ENCODE measurements around the gene CST1.
"Not testable (repeated sequence)": the region's sequence is repeated elsewhere in the genome, so short reads cannot be mapped to it uniquely, and the experiment has no call there.

The CST1 gene

DNA sequence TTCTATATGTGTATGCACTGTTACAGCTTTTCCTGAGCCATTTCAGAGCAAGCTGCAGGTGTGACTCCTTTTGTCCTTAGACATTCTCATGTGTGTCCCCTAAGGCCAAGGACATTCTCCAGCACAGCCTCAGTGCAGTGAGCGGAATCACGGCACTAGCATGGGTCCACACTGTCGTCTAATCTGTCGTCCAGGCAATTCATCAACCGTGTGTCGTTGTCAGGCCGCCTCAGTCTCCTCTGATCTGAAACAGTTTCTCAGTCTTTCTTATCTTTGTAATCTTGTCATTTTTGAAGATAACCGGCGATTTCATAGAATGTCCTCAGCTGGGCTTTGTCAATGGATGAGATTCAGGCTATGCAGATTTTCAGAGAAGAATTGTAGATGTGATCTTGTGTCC is 31.4 kb downstream of the CST1 start:
- not testable (repeated sequence) for H3K4me1 ChIP-seq (ENCODE audit: control insufficient read depth in 2 of 2, insufficient read depth in 2 of 2, low read length in 2 of 2)

DNA sequence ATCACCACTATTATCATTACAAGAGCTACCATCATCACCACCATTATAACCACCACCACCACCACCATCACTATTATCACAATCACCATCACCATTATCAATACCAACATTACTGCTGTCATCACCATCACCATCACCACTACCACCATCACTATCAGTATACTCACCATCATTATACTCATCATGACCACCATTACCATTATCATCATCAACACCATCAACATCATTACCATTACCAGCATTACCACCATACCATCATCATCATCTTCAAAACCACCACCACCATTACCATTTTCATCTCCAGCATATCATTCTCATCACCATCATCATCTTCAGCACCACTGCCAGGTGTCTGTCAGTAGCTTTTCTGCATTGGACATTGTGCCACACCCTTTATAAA is 39.0 kb downstream of the CST1 start:
- not testable (repeated sequence) for H3K36me3 ChIP-seq (ENCODE audit: control insufficient read depth in 2 of 2, insufficient read depth in 2 of 2, low read length in 2 of 2); H3K9ac ChIP-seq (ENCODE audit: low read depth in 1 of 2, low read length in 2 of 2); H3K4me1 ChIP-seq (ENCODE audit: control insufficient read depth in 2 of 2, insufficient read depth in 2 of 2, low read length in 2 of 2); H3K27me3 ChIP-seq (ENCODE audit: control insufficient read depth in 2 of 2, insufficient read depth in 2 of 2, low read length in 2 of 2); H3K4me3 ChIP-seq (ENCODE audit: low read length in 2 of 2); H3K9me3 ChIP-seq (ENCODE audit: control insufficient read depth in 2 of 2, low read length in 2 of 2); H3K27ac ChIP-seq (ENCODE audit: low read depth in 2 of 2, low read length in 2 of 2)

More for the DNA sequence above, 31.4 kb downstream of the CST1 start:
- not testable (repeated sequence) for H3K27me3 ChIP-seq (ENCODE audit: control insufficient read depth in 2 of 2, insufficient read depth in 2 of 2, low read length in 2 of 2); H3K4me3 ChIP-seq (ENCODE audit: low read length in 2 of 2); H3K27ac ChIP-seq (ENCODE audit: low read depth in 2 of 2, low read length in 2 of 2); H3K9me3 ChIP-seq (ENCODE audit: control insufficient read depth in 2 of 2, low read length in 2 of 2); H3K36me3 ChIP-seq (ENCODE audit: control insufficient read depth in 2 of 2, insufficient read depth in 2 of 2, low read length in 2 of 2); H3K9ac ChIP-seq (ENCODE audit: low read depth in 1 of 2, low read length in 2 of 2)

DNA sequence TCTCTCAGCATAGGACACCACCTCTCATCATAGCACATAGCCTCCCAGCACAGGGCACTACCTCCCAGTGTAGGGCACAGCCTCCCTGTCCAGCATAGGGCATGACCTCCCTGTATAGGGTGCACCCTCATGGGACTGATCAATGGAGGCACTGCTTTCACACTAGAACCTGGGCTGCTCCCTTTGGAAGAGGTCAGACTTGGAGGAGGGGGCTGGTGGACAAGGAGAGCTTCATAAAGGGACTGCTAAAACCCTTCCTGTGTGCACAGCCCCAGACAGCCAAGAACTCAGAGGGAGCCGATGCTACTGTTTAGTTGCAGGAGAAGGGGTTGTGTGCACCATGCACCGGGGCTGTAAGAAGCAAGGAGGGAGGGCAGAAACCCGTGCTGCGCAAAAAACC is 40.0 kb downstream of the CST1 start:
- Histone ChIP-seq H3K4me1 (ENCODE audit: control insufficient read depth in 2 of 2, insufficient read depth in 2 of 2, low read length in 2 of 2) (no peaks in the 10 kb centered on the region), H3K27ac (ENCODE audit: low read depth in 2 of 2, low read length in 2 of 2) (no peak overlapping the region), H3K9me3 (ENCODE audit: control insufficient read depth in 2 of 2, low read length in 2 of 2) (no peaks in the 10 kb centered on the region), H3K9ac (ENCODE audit: low read depth in 1 of 2, low read length in 2 of 2) (no peak overlapping the region), H3K27me3 (ENCODE audit: control insufficient read depth in 2 of 2, insufficient read depth in 2 of 2, low read length in 2 of 2) (no peaks in the 10 kb centered on the region), H3K36me3 (ENCODE audit: control insufficient read depth in 2 of 2, insufficient read depth in 2 of 2, low read length in 2 of 2) (no peaks in the 10 kb centered on the region), H3K4me3 (ENCODE audit: low read length in 2 of 2) (no peak overlapping the region)

DNA sequence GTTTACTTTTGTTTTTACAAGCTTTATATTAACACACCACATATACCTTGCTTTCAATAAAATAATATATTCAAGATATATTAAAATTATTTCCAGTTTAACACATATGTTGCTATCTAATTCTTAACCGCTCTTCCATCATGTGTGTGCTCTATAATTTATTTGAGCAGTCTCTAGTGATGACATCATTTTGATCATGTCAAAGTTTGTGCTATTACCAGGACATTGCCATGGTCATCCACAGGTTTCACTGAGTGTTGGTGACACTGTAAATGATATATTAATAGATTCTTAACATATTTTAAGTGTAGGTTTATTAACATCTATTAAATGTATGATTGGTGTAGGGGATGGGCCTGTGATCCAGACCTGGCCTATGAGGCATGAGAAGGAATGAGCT is 44.8 kb downstream of the CST1 start:
- H3K4me3 ChIP-seq (ENCODE audit: low read length in 2 of 2), result no peak overlapping the region
- no peaks in the 10 kb centered on the region for H3K4me1 ChIP-seq (ENCODE audit: control insufficient read depth in 2 of 2, insufficient read depth in 2 of 2, low read length in 2 of 2)
- no peaks in the 10 kb centered on the region for H3K9me3 ChIP-seq (ENCODE audit: control insufficient read depth in 2 of 2, low read length in 2 of 2)
- no peak overlapping the region for H3K27ac ChIP-seq (ENCODE audit: low read depth in 2 of 2, low read length in 2 of 2)
- H3K27me3 ChIP-seq (ENCODE audit: control insufficient read depth in 2 of 2, insufficient read depth in 2 of 2, low read length in 2 of 2), result no peaks in the 10 kb centered on the region
- no peaks in the 10 kb centered on the region for H3K36me3 ChIP-seq (ENCODE audit: control insufficient read depth in 2 of 2, insufficient read depth in 2 of 2, low read length in 2 of 2)
- H3K9ac ChIP-seq (ENCODE audit: low read depth in 1 of 2, low read length in 2 of 2), result no peak overlapping the region

DNA sequence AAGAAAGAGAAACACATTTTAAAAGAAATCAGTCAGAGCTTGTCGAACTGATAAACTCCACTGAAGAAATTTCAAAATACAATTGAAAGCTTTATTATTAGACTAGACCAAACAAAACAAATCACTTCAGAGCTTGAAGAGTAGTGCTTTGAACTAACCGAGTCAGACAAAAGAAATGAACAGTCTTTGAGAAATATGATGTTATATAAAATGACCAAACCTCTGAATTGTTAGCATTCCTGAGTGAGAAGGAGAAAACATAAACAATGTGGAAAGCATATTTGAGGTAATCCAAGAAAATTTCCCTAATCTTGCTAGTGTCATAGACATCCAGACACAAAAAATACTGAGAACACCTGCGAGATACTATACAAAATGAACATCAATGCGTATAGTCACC is 48.7 kb downstream of the CST1 start:
- no peak overlapping the region for H3K4me3 ChIP-seq (ENCODE audit: low read length in 2 of 2)
- no peaks in the 10 kb centered on the region for H3K9me3 ChIP-seq (ENCODE audit: control insufficient read depth in 2 of 2, low read length in 2 of 2)
- H3K4me1 ChIP-seq (ENCODE audit: control insufficient read depth in 2 of 2, insufficient read depth in 2 of 2, low read length in 2 of 2), result no peaks in the 10 kb centered on the region
- no peak overlapping the region for H3K27ac ChIP-seq (ENCODE audit: low read depth in 2 of 2, low read length in 2 of 2)
- H3K27me3 ChIP-seq (ENCODE audit: control insufficient read depth in 2 of 2, insufficient read depth in 2 of 2, low read length in 2 of 2), result no peaks in the 10 kb centered on the region
- H3K9ac ChIP-seq (ENCODE audit: low read depth in 1 of 2, low read length in 2 of 2), result no peak overlapping the region
- no peaks in the 10 kb centered on the region for H3K36me3 ChIP-seq (ENCODE audit: control insufficient read depth in 2 of 2, insufficient read depth in 2 of 2, low read length in 2 of 2)

DNA sequence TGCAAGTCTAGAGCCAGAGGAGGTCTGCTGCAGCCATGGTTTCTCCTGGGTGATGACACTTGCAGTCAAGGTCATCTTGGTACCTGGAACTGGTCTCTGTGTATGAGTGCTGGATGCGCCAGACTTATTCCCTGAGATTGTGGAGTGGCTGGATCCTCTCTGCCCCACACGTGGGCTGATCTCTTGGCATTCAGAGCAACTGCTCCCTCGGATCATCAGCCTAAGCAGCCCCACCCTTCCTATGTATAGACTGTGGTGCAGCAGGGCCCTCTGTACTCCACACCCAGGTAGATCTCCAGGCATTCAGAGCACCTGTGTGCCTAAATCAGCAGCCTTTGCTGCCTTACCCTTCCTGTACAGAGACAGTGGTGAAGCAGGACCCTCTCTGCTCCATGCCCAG is 49.8 kb downstream of the CST1 start:
- Histone ChIP-seq H3K27me3 (ENCODE audit: control insufficient read depth in 2 of 2, insufficient read depth in 2 of 2, low read length in 2 of 2) (no peaks in the 10 kb centered on the region), H3K36me3 (ENCODE audit: control insufficient read depth in 2 of 2, insufficient read depth in 2 of 2, low read length in 2 of 2) (no peaks in the 10 kb centered on the region), H3K9ac (ENCODE audit: low read depth in 1 of 2, low read length in 2 of 2) (no peak overlapping the region), H3K4me1 (ENCODE audit: control insufficient read depth in 2 of 2, insufficient read depth in 2 of 2, low read length in 2 of 2) (no peaks in the 10 kb centered on the region), H3K9me3 (ENCODE audit: control insufficient read depth in 2 of 2, low read length in 2 of 2) (no peaks in the 10 kb centered on the region), H3K4me3 (ENCODE audit: low read length in 2 of 2) (no peak overlapping the region), H3K27ac (ENCODE audit: low read depth in 2 of 2, low read length in 2 of 2) (no peak overlapping the region)

DNA sequence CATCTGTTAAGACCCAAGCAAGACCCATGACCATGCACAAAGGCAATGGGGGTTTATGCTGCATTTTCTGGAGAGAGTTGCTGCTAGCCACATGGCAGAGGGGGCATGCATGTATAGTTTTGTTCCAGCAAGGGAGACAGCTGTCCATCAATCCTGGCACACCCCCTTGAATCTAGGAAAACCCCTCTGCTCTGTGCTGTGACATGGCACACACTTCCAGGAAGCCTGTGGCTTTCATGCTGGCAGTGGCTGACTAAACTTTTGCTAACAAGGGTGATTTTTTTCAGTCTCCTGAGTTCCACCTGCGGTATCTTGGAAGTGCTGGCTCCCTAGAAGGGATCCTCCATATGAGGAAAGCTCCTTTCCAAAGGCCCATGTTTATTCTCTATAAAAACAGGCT is 52.8 kb downstream of the CST1 start:
- Histone ChIP-seq H3K9me3 (ENCODE audit: control insufficient read depth in 2 of 2, low read length in 2 of 2) (no peaks in the 10 kb centered on the region), H3K4me3 (ENCODE audit: low read length in 2 of 2) (no peak overlapping the region), H3K27ac (ENCODE audit: low read depth in 2 of 2, low read length in 2 of 2) (no peak overlapping the region), H3K36me3 (ENCODE audit: control insufficient read depth in 2 of 2, insufficient read depth in 2 of 2, low read length in 2 of 2) (no peaks in the 10 kb centered on the region), H3K27me3 (ENCODE audit: control insufficient read depth in 2 of 2, insufficient read depth in 2 of 2, low read length in 2 of 2) (no peaks in the 10 kb centered on the region), H3K9ac (ENCODE audit: low read depth in 1 of 2, low read length in 2 of 2) (no peak overlapping the region), H3K4me1 (ENCODE audit: control insufficient read depth in 2 of 2, insufficient read depth in 2 of 2, low read length in 2 of 2) (no peaks in the 10 kb centered on the region)
